EL (cell line): ENCODE data around the gene EEF1G.
"Not testable (repeated sequence)": the region's sequence is repeated elsewhere in the genome, so short reads cannot be mapped to it uniquely, and the experiment has no call there.

Experiments used
- DNase-seq: peaks from one replicate; pipeline ENCODE4 v3.0.0-alpha.2; 2016

EEF1G gene

DNA sequence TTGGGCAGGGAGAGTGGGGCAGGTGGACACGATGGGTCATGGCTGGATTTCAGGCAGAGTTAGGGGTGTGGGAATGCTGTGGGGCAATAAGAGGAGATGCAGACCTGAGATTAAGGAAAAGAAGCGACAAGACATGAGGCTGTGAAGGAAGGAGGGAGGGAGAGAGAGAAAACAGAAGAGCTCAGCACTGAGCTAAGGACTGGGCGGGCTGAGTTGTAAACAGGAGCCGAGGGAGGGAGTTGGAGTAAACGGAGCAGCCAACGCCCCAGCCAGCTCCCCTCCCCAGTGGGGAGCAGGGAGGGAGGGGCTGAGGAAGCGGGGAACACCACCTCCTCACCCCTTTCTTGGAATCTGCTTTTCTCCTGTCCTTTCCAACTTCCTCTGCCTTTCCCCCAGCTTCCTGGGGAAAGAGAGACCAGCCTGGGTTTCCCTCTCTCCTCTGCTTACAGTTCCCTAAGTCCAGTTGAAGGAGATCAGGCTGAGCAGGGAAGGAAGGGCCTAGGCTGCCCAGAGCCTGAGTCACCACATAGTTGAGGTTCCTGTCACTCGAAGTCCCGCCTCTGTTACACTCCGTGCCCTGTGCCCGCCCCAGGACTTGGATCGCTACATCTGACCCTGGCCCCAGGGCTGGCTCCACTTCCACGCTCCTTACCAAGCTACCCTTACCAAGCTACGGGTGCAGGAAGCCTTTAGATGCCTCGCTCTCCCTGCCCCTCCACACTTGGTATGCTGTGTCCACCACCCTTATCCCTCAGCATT, 20.4 kb downstream of the EEF1G start:
- DNase-seq, result peak; percentile 98

DNA sequence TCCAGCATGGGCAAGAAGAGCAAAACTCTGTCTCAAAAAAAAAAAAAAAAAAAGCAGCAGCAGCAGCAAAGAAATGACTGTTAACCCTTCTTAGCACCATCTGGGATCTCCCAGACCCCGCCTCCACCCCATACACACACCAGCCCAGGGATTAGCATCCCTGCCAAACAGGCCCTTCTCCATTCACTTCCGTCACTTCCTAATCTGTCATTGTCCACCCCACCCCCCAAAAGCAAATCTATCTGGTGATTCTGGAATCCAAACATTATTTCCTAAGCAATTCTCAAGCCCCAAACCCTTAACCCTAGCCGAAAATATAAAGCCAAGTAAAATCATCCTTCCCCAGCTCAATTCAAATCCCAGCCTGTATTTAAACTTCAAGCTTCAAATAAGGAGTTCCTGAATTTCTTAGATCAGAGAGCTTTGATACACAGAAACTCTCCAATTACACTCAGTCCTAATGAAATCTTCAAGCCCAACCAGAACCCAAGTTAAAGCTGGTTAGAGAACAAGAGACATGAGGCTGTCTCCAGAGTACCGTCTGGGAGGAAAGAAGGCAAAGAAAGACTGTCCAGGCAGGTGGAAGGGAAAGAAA, 21.1 kb downstream of the EEF1G start:
- DNase-seq, result peak; percentile 60

DNA sequence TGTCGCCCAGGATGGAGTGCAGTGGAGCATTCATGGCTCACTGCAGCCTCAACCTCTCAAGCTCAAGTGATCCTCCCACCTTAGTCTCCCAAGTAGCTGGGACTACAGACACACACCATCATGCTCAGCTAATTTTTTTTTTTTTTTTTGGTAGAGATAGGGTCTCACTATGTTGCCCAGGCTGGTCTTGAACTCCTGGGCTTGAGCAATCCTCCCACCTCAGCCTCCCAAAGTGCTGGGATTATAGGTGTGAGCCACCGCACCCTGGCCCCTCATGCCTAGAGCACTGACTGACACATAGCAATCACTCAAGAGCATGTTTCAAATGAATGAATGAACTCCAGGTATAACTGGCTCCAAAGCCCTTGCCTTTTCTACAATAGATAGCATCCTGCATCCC, 23.2 kb downstream of the EEF1G start:
- not testable (repeated sequence) for DNase-seq

DNA sequence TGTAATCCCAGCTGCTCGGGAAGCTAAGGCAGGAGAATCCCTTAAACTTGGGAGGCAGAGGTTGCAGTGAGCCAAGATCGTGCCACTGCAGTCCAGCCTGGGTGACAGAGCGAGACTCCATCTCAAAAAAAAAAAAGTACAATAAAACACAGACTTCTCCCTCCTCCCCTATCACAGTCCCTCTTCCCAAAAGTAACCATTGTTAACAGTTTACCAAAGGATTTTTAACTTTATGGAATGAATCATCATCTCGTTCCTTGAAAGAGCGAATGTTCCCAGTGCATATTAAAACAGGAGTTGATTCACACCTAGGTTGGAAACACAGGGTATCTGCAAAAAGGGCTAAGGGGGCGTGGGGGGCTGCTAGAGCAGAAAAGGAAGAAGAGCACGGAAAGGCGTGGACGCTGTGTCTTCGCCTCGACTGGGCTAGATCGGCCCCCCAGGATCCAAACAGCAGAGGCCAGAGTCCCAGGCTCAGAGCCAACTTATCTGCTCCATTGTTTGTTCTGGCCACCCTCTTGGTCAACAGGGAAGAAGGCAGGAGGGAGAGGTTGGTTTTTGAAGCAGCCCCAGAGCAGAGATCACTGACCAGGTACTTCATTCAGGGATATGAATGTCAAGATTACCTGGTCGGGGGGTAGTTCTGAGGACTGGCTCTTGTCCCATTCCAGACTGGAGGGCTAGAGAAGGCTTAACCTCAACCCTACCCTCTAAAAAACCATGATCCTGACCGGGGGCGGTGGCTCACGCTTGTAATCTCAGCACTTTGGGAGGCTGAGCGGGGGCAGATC, 25.0 kb downstream of the EEF1G start:
- DNase-seq, result no peak

DNA sequence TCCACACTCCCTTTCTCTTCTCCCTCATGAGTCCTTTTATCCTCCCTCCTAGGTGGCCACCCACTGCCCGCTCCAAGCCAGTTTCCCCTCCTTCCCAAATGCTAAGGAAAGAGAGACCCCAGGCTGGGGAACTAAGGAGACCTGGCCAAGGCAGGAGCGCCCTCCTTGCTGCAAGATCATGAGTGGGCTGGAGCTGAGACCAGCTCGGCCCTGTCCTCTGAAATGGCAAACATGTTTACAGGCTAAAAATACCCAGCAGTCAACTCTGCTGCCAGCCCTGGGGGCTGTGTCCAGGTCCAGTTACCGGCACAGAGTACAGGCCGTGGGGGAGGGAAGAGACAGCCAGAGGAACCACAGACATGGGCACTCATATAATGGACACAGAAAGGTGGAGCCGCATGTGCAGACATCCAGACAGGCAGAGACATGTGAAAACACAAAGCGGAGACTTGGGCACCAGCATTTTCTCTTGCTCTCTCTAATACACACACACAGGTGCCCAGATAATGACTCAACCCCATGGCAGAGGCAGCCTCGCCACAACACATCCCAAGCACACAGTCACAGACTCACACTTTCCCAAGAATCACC, 25.9 kb downstream of the EEF1G start:
- DNase-seq, result no peak

DNA sequence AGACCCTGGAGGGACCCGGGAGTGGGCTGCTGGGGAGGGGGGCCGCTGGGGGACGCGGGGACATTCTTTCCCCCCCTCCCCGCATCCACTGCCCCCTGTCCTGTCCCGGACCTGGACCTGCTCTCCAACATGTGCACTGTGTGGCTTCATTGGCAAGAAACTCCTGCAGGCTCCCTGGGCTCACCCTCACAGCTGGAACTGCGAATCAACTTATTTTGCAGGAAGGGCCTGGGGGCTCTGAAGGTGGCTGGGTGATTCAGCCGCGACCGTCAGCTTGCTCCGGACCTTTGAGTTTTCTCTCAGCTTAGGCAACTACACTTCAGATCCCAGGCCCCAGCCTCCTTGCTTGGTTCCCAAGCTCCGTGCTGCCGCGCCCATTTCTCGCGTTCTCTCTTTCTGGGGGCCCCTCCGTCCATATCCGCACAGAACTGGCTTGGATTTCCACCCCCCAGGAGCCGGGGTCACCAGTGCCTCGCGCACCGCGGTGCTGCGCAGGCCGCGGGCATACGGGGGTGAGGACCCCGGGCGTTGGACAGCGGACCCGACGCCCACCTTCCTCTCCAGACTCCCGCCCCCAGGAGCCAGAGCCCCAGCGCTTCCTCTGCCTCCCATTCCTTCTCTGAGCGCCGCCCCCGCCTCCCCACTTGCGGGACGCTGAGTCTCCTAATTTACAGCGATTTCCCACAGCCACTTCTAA, 26.6 kb downstream of the EEF1G start:
- peak; percentile 71 for DNase-seq

DNA sequence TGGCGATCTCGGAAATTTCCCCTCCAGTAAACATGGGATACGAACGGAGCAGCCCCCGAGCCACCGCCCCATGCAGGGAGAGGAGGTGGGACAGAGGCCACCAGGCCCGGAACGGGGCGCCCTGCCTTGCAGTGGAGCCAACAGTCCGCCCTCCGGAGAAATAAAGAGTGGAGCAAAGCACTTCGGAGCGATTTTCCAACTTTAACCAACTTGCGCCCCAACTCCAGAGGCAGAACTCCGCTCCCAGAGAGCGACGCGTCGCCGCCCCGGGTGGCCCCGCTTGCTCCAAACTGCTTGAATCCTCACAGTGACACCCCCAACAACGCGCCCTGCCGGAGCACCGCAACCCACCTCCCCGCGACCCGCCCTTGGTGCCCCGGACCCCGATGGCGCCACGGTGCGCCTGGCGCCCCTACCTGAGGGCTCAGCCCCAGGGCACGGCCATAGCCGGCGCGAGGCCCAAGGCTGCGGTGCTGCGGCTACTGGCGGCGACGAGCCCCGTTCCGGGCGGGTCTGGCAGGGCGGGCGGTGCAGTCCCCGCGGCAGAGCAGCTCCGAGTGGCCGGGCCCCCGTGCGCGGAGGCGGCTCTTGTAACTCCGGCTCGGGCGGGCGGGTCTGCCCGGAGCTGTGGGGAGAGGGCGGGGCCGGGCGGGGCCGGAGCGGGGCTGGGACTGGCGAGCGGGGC, 27.3 kb downstream of the EEF1G start, which contains the start of gene AHNAK:
TSS of gene AHNAK (minus strand) at position 563 of the 685 bp plus-strand sequence. CDS start 10,708 bp downstream, outside the sequence.
- peak; percentile 76 for DNase-seq

DNA sequence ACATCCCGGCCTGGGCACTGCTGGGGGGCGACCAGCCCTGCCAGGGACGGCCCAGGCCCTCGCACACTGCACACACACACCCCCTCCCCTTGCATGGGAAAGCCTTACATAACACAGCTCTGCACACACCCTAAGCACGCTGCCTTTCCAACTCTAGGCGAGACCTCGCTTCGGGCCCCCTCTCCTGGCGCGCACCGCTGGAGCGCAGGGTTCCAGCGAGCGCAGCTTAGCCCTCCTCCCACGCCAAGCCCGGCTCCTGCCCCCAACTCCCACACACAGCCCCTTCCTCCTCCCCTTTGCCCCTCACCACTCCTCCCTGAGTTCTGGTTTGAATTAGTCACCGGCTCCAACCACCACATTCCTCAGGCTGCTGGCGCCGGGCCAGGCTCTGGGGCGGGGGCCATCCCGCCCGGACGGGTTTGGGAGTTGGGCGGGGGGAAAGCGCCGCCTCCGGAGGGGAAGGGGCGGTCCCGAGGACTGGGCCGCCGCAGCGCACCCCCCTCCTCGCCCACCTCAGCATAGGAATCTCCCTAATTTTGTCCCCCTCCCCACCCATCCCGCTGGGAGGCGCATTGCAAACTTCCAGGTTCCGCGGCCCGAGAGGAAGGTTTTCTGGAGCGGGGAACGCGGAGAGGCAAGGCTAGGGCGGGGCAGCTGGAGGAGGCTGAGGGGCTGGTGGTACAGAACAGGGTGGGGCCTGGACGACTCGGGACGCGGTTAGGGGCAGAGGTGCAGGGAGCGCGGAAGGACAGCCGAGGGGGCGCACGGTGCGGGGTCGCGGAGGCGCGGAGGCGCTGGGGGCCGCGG, 28.1 kb downstream of the EEF1G start:
- DNase-seq, result peak; percentile 96

DNA sequence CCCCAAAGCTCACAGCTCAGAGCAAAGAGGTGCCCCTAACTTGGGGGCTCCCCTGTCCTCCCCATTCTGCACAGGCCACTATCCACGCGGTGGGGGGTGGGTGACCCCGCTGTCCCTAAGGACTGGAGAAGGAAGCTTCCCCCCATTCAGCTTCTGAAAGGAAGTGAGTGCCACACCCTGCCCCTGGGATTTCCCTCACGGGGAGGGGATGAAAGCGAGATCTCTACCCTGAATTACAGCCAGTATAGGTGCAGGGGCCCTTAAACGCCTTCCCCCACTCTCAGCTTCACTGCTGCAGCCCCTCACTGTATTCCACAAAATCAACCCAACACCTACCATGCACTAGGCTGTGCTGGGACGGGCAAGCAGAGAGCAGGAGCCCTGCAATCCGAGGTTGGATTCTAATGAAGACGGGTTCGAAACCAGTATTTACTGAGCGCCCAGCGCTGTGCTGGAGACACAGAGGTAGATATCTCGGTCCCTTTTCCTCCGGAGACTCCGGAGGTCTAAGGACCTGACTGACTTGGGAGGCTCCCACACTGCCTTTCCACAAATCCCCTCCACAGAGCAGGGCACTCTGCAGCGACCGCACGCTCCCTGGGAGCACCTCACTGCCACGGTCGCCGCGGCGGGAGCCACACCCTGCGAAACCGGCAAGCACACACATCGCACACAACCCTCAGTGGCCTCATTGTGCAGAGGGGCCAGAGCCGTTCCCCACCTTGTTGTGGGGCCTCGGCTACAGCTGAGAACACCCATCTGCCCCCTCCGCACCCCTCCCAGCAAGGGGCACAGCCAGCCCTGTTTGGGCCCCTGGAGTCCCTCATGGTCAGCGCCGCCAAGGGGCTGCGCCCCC, 28.9 kb downstream of the EEF1G start:
- DNase-seq, result peak; percentile 36

DNA sequence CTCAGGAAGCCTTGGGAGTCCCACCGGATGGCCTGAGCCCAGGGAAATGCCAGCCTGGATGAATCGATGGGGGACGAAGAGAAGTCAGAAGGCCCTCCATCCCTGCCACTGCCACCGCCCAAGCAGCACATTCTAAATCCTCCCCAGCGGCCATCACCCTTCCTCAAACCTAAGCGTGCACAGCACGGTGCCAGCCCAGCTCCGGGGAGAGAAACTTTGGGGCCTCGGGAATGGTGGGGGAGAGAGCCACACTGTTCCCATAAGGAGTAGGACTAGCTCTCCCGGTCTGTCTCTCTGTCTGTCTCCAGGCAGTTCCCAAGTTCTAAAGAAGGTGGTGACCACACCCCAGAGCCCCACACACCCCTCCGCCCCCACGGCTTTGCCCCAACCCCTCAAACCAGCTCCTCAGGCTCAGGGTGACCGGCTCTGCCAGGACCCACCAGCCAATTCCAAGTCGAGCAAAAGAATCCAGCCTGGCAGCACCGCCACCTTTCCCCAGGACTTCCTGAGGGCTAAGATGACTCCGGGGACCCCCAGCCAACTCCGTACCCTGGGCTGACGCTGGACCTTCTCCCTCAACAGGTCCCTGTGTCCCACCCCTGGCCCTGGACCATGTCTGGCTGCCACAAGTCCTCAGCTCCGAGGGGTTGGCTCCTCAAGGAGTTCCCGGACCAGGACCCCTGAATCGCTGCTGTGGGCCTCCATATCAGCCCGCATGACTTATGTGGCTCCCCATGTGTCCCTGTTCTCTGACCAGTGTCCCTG, 29.8 kb downstream of the EEF1G start:
- DNase-seq, result peak; percentile 38

DNA sequence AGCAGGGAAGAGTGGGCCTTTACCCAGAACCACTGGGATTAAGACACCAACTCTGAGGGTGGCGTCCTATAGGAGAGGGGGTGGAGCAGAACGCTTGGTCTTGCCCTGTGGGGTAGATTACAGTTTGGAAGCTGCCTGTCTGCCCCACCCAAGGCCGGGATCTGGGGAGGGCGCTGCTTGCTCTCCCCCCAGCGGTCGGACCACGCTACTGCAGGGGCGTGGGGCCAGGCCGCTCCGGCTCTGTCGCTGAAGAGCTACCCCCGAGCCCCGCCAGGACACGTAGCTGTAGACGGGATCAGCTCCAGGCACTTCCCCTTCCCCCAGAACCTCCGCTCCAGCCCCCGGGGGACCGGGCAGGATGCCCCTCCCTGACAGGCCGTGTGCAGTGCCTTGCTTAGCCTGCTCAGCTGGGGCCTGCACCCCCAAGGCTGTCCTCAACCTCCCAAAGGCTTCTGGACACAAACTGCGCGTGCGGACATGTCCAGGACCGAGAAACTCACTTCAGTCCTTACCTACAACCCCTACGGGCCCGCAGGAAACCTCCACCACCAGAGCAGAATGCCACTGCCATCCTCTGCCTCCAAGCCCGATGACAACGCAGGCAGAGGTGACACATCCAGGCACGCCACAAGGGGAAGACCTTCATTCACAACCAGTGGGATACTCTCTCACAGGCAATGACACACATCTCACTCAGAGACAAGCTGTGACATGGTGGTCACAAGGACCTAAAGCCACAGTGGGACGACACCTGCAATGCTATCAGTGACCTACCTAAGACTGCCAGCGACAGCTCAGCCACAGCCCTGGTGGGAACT, 30.7 kb downstream of the EEF1G start:
- DNase-seq, result peak; percentile 91

DNA sequence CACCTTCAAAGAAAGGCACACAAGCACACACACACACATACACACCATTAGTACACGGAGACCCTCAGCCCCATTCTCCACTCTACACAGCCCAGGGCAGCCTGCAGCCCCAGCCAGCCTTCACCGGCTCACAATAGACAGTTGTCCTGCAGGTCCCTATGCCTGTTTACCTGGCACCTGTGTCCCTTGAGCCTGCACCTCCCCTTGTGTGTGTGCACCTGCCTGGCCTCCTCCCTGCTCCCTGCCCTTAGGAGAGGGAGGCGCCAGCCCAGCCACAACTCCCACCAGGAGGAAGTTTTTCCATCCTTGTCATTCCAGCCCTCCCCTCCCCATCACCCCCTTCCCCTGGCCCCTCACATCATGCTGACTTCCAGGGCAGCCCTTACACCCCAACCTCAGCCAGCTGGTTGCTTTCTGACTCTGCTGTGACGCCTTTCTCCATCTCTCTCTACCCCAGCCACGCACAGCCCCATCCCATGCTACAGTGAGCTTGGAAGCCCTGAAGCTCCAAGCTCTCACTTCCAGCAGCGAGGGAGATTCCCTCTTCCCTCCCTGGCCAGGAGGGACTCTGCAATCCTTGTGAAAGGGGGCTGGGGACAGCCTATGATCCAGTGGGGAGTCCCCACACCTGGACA, 31.5 kb downstream of the EEF1G start:
- DNase-seq, result no peak

DNA sequence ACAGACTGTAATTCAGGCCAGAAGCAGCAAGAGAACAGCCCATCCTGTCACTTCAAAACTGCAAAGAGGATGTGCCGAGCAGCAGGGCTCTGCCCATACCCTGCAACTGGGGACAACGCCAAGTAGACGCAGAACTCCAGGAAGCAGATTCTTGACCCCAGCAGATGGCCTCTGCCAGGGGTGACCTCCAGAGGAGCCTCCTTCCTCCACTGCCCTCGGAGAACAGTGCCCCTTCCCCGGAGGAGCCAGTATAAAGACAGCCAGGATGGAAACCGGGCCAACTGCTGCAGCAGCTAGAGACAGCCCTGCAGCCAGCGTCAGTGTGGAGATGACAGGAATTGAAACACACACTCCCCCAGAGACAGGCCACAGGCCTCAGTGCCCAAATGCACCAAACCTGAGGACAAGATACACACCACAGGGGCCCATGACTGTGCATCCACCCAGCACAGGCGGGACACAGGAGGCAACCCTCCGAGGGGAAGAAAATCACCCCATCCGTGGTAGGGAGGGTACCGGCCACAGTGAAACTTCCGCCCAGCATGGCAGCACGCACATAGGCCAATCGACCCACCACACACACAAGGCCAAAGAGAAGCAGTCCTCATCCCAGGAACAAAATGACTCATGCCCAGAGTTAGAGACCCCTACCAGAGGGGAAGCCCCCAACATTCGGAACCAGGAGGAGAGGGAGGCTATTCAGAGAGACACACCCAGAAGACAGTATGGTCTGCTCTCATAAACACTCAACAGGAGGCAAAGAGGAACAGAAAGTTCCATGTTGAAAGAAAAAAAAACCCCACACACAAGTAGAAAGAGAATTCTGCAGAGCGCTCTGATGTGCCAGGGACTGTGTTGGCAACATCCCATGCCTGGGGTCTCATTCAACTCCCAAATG, 32.6 kb downstream of the EEF1G start:
- DNase-seq, result peak; percentile 31

DNA sequence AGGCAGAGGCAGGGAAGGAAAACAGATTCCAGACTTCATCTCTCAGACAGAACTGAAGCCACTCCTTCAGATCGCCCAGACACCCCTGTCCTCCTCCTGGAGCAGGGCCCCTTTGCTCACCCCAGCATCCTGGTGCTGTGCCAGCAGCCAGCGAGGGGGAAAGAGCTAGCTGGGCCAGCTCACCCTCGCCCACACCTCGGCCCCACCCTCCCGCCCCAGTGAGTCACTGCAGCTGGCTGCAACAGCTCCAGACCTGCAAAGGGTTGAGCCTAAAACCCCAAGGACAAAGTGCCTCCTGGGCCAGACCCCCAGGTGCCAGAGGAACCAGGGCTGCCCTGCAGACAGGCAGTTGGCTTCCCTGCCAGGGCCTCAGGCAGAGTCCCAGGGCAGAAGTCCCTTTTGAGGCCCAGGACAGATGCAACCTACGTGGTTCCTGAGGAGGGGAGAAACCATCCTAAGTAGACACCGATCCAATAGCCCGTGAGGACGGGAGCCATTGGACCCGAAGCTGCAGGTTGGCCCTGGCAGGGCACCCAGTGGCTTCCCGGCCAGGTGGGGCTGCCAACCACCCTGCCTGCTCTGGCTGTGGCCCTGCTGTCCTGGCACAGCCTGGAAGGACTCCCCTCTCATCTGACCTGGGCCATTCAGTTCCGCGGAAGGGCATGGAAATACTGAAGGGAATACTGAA, 34.3 kb downstream of the EEF1G start:
- DNase-seq, result peak; percentile 94

DNA sequence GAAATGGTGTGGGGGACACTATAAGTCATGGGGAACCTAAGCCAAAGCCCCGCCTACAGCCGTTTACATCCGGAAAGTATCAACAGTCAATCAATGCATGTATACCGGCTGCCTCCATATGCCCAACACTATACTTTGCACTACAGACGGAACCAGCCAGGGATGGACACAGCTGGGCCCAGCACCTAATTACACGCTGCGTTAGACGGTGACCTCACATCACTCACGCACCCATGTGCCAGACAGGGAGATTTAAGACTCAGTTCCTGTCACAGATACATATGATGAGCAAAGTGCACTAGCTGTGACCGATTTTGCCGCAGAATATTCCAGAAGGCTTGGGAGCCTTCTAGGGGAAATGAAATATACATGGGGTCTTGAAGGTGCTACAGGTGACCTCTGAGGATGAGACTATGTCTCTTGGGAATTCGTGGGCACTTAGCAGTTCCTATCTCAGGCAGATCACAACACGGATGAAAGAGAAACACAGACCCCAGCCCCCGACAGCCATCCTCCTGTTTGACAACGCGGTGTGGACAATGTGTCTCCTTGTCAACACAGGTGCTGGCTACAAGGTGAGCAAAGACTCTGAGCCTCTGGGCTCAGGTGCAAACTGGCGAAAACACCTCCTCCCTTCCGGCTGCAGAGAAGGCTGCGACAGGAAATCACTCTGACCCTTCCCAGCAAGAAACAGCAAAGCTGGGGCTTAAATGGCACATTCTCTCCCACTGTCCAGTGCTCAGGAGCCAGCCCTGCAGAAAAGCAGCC, 35.0 kb downstream of the EEF1G start:
- no peak for DNase-seq
